ENCODE data around the gene SHF. TPM values are rescaled to one million over a fixed set of nuclear protein-coding genes. Genes with fewer than 3 reads are reported as not detected.

The SHF gene
- total and polyA plus RNA-seq, 2 donors (not counting 1 experiment from before 2014, with no cell fraction given): 0.85 to 3.3 TPM

GRCh38 chr15:45123397-45123796, 64.4 kb downstream of the SHF start:
- H4K20me1 ChIP-seq (ENCODE audit: control insufficient read depth, extremely low read depth, insufficient read depth, low read length): no peaks in the 10 kb centered on the region
- no peak overlapping the region for H3K4me2 ChIP-seq (ENCODE audit: extremely low read depth, insufficient read depth, low read length)

GRCh38 chr15:45122719-45123118, 65.0 kb downstream of the SHF start:
- Histone ChIP-seq H3K27me3 (ENCODE audit: control insufficient read depth, insufficient read depth, low read length) (peaks cover 18% of the 10 kb centered on the region), H3K36me3 (ENCODE audit: control insufficient read depth, insufficient read depth, low read length) (no peaks in the 10 kb centered on the region), H3K4me3 (replicated peaks in 1 of 4; ENCODE audit: control extremely low read depth in 1 of 4, insufficient read depth in 1 of 4, low read depth in 3 of 4, low read length in 4 of 4) (no peak overlapping the region), H2AFZ (ENCODE audit: low read length) (no peak overlapping the region), H4K20me1 (ENCODE audit: control insufficient read depth, extremely low read depth, insufficient read depth, low read length) (no peaks in the 10 kb centered on the region), H3K9me3 (ENCODE audit: control insufficient read depth, insufficient read depth, low read depth, low read length) (no peaks in the 10 kb centered on the region), H3K9ac (ENCODE audit: insufficient read depth, low read length) (no peak overlapping the region), H3K4me1 (ENCODE audit: control insufficient read depth, extremely low read depth, insufficient read depth, low read length) (peaks cover 2% of the 10 kb centered on the region), H3K4me2 (ENCODE audit: extremely low read depth, insufficient read depth, low read length) (no peak overlapping the region), H3K27ac (ENCODE audit: insufficient read depth, low read length) (no peak overlapping the region), H3K79me2 (ENCODE audit: control insufficient read depth, insufficient read depth, low read length) (no peaks in the 10 kb centered on the region)
- no peak for TF ChIP-seq EZH2 (IDR thresholded peaks at IDR 0.05; ENCODE audit: low read length, missing control alignments)
- no peak for TF ChIP-seq CTCF (conservative IDR thresholded peaks at IDR 0.05 in 1 of 2, IDR thresholded peaks at IDR 0.05 in 1 of 2; ENCODE audit: low read depth in 1 of 2, low read length in 2 of 2)
- DNase-seq (ENCODE audit: low read depth in 2 of 2): no peak

More at GRCh38 chr15:45123397-45123796, 64.4 kb downstream of the SHF start:
- H3K4me1 ChIP-seq (ENCODE audit: control insufficient read depth, extremely low read depth, insufficient read depth, low read length): peaks cover 2% of the 10 kb centered on the region
- H3K27ac ChIP-seq (ENCODE audit: insufficient read depth, low read length): no peak overlapping the region
- no peak for DNase-seq (ENCODE audit: low read depth in 2 of 2)
- TF ChIP-seq CTCF (conservative IDR thresholded peaks at IDR 0.05 in 1 of 2, IDR thresholded peaks at IDR 0.05 in 1 of 2; ENCODE audit: low read depth in 1 of 2, low read length in 2 of 2) (no peak), EZH2 (IDR thresholded peaks at IDR 0.05; ENCODE audit: low read length, missing control alignments) (no peak)
- no peaks in the 10 kb centered on the region for H3K9me3 ChIP-seq (ENCODE audit: control insufficient read depth, insufficient read depth, low read depth, low read length)
- no peak overlapping the region for H3K9ac ChIP-seq (ENCODE audit: insufficient read depth, low read length)
- no peak overlapping the region for H3K4me3 ChIP-seq (replicated peaks in 1 of 4; ENCODE audit: control extremely low read depth in 1 of 4, insufficient read depth in 1 of 4, low read depth in 3 of 4, low read length in 4 of 4)
- no peaks in the 10 kb centered on the region for H3K36me3 ChIP-seq (ENCODE audit: control insufficient read depth, insufficient read depth, low read length)
- no peaks in the 10 kb centered on the region for H3K79me2 ChIP-seq (ENCODE audit: control insufficient read depth, insufficient read depth, low read length)
- no peak overlapping the region for H2AFZ ChIP-seq (ENCODE audit: low read length)
- peaks cover 23% of the 10 kb centered on the region for H3K27me3 ChIP-seq (ENCODE audit: control insufficient read depth, insufficient read depth, low read length)

- no peak overlapping the region for H3K4me3 ChIP-seq (replicated peaks in 1 of 4; ENCODE audit: control extremely low read depth in 1 of 4, insufficient read depth in 1 of 4, low read depth in 3 of 4, low read length in 4 of 4)
- H2AFZ ChIP-seq (ENCODE audit: low read length): no peak overlapping the region
- H3K27me3 ChIP-seq (ENCODE audit: control insufficient read depth, insufficient read depth, low read length): peaks cover 25% of the 10 kb centered on the region
- H3K4me1 ChIP-seq (ENCODE audit: control insufficient read depth, extremely low read depth, insufficient read depth, low read length): peaks cover 2% of the 10 kb centered on the region
- H3K9me3 ChIP-seq (ENCODE audit: control insufficient read depth, insufficient read depth, low read depth, low read length): no peaks in the 10 kb centered on the region
- H3K27ac ChIP-seq (ENCODE audit: insufficient read depth, low read length): no peak overlapping the region
- H3K79me2 ChIP-seq (ENCODE audit: control insufficient read depth, insufficient read depth, low read length): no peaks in the 10 kb centered on the region
- DNase-seq (ENCODE audit: low read depth in 2 of 2): peak; percentile 69 to 93
- H3K36me3 ChIP-seq (ENCODE audit: control insufficient read depth, insufficient read depth, low read length): no peaks in the 10 kb centered on the region
- H4K20me1 ChIP-seq (ENCODE audit: control insufficient read depth, extremely low read depth, insufficient read depth, low read length): no peaks in the 10 kb centered on the region
- TF ChIP-seq CTCF (conservative IDR thresholded peaks at IDR 0.05 in 1 of 2, IDR thresholded peaks at IDR 0.05 in 1 of 2; ENCODE audit: low read depth in 1 of 2, low read length in 2 of 2) (no peak), EZH2 (IDR thresholded peaks at IDR 0.05; ENCODE audit: low read length, missing control alignments) (no peak)
- no peak overlapping the region for H3K4me2 ChIP-seq (ENCODE audit: extremely low read depth, insufficient read depth, low read length)
- no peak overlapping the region for H3K9ac ChIP-seq (ENCODE audit: insufficient read depth, low read length)
Observed at GRCh38 chr15:45121706-45122417, 65.9 kb downstream of the SHF start.
